ENCODE results near the gene FBXO40. TPM values are rescaled to one million over a fixed set of nuclear protein-coding genes. Genes with fewer than 3 reads are reported as not detected.

Gene FBXO40
- total and polyA plus RNA-seq, 2 of the 13 experiments (the other 11 are each of a cell fraction or from before 2014, with no cell fraction given) = not detected

DNA sequence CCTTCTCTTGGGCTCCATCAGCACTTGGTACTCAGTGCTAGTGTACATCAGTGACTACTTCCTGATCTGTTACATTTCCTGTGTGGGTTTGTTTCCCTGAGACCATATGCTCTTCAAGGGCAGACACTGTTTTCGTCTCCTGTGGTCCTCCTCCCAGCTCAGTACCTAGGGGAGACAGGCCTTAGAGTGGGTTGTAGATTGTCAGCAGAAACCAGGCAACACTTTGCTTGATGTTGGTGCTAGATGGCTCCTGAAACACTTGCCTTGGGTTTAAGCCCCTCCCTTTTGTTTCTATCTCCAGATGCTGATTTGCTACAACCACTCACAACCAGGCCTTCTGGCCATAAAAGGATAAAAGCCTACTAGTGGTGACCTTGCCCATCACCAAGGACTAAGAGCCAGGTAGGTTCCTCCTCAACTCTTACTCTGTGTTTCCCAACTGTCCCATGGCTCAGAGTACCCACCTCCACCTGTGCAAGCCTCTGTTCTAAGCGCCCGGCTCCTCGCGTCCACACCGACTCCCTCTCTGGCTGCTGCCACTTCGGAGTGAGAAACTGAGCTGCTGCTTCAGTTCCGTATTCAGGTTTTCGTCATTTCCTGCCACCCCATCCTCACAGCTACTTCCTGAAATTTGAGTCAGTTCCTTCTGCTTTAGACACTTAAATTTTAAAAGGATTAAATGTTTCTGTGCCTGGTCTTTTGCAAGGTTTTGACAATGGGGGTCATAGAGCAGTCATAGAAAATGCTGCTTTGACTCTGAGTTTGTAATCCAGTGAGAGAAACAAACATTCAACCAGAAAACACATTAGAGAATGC is 67.4 kb downstream of the FBXO40 start, which contains the start of gene HCLS1:
Gene HCLS1 (minus strand): TSS at position 548 of the 816 bp plus-strand sequence. CDS start 2,556 bp downstream, outside the sequence.
- H3K4me3 ChIP-seq (replicated peaks in 1 of 3; ENCODE audit: insufficient read depth in 1 of 3, low read depth in 2 of 3, low read length in 3 of 3) = no peak within 1 kb of the TSS
- H3K4me1 ChIP-seq (ENCODE audit: insufficient read depth, low read length) = peaks cover 10% of the 10 kb centered on the region; the same call in 1 of the 2 replicates
- H3K36me3 ChIP-seq (replicated peaks in 1 of 2; ENCODE audit: control insufficient read depth in 1 of 2, insufficient read depth in 2 of 2, low read length in 2 of 2) = peaks cover 10 to 17% of the 10 kb centered on the region in 2 experiments; a peak in 4 of 5 replicates
- ChIA-PET CTCF (ENCODE audit: low intra/inter-chr PET ratio, low total read pairs) (no interaction called here), POLR2A (no interaction called here)
- TF ChIP-seq SALL1 (CRISPR knock-in tag; IDR thresholded peaks at IDR 0.05) (no peak), ERF (CRISPR knock-in tag; IDR thresholded peaks at IDR 0.05) (no peak), TCF12 (IDR thresholded peaks at IDR 0.05) (no peak), TCF12 (CRISPR knock-in tag; IDR thresholded peaks at IDR 0.05) (no peak), FIP1L1 (IDR thresholded peaks at IDR 0.05; ENCODE audit: borderline replicate concordance, insufficient read depth, low read depth, low read length) (no peak), PAF1 (CRISPR knock-in tag; IDR thresholded peaks at IDR 0.05) (no peak), NFYB (CRISPR knock-in tag; IDR thresholded peaks at IDR 0.05) (no peak), CENPT (CRISPR knock-in tag; IDR thresholded peaks at IDR 0.05; ENCODE audit: low read depth) (no peak), PLRG1 (conservative IDR thresholded peaks at IDR 0.05) (no peak), CENPX (CRISPR knock-in tag; IDR thresholded peaks at IDR 0.05) (no peak), ZNF629 (CRISPR knock-in tag; conservative IDR thresholded peaks at IDR 0.05) (no peak), ZNF264 (CRISPR knock-in tag; IDR thresholded peaks at IDR 0.05) (no peak), GTF3A (CRISPR knock-in tag; conservative IDR thresholded peaks at IDR 0.05) (no peak), KLF6 (CRISPR knock-in tag; IDR thresholded peaks at IDR 0.05) (no peak), GPBP1L1 (CRISPR knock-in tag; IDR thresholded peaks at IDR 0.05) (no peak), SETDB1 (CRISPR knock-in tag; IDR thresholded peaks at IDR 0.05; ENCODE audit: borderline replicate concordance) (no peak), ZC3H13 (CRISPR knock-in tag; IDR thresholded peaks at IDR 0.05) (no peak)
- TF ChIP-seq, protein P1, sequence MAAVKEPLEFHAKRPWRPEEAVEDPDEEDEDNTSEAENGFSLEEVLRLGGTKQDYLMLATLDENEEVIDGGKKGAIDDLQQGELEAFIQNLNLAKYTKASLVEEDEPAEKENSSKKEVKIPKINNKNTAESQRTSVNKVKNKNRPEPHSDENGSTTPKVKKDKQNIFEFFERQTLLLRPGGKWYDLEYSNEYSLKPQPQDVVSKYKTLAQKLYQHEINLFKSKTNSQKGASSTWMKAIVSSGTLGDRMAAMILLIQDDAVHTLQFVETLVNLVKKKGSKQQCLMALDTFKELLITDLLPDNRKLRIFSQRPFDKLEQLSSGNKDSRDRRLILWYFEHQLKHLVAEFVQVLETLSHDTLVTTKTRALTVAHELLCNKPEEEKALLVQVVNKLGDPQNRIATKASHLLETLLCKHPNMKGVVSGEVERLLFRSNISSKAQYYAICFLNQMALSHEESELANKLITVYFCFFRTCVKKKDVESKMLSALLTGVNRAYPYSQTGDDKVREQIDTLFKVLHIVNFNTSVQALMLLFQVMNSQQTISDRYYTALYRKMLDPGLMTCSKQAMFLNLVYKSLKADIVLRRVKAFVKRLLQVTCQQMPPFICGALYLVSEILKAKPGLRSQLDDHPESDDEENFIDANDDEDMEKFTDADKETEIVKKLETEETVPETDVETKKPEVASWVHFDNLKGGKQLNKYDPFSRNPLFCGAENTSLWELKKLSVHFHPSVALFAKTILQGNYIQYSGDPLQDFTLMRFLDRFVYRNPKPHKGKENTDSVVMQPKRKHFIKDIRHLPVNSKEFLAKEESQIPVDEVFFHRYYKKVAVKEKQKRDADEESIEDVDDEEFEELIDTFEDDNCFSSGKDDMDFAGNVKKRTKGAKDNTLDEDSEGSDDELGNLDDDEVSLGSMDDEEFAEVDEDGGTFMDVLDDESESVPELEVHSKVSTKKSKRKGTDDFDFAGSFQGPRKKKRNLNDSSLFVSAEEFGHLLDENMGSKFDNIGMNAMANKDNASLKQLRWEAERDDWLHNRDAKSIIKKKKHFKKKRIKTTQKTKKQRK (IDR thresholded peaks at IDR 0.05; ENCODE audit: low read length) = no peak
- TF ChIP-seq, protein P2, sequence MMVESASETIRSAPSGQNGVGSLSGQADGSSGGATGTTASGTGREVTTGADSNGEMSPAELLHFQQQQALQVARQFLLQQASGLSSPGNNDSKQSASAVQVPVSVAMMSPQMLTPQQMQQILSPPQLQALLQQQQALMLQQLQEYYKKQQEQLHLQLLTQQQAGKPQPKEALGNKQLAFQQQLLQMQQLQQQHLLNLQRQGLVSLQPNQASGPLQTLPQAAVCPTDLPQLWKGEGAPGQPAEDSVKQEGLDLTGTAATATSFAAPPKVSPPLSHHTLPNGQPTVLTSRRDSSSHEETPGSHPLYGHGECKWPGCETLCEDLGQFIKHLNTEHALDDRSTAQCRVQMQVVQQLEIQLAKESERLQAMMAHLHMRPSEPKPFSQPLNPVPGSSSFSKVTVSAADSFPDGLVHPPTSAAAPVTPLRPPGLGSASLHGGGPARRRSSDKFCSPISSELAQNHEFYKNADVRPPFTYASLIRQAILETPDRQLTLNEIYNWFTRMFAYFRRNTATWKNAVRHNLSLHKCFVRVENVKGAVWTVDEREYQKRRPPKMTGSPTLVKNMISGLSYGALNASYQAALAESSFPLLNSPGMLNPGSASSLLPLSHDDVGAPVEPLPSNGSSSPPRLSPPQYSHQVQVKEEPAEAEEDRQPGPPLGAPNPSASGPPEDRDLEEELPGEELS (CRISPR knock-in tag; IDR thresholded peaks at IDR 0.05) = no peak
- no peak within 1 kb of the TSS for H3K9ac ChIP-seq (ENCODE audit: insufficient read depth, low read depth, low read length)
- H3K4me2 ChIP-seq (ENCODE audit: low read depth, low read length) = no peak within 1 kb of the TSS
- WGBS (ENCODE audit: low lambda C conversion rate) = 89% methylated on average over 9 of the region's 9 CpGs
- ATAC-seq (peak; percentile 39), FAIRE-seq (no peak), DNase-seq (ENCODE audit: low spot score) (no peak)
- in situ Hi-C loops (cut with HindIII; ENCODE audit: extremely low pct_ligation_motif_present, low pct_unique_long_range_greater_than_20kb) = no loop called here
- H4K20me1 ChIP-seq (ENCODE audit: insufficient read depth, low read length) = no peaks in the 10 kb centered on the region
- H2AFZ ChIP-seq (ENCODE audit: low read length) = no peak within 1 kb of the TSS
- no peaks in the 10 kb centered on the region for H3K9me3 ChIP-seq (ENCODE audit: low read length)
- no peaks in the 10 kb centered on the region for H3K79me2 ChIP-seq (ENCODE audit: insufficient read depth, low read length)
- intact Hi-C loops (cut with micrococcal nuclease; ENCODE audit: unreplicated experiment) = no loop called here
- H3K27me3 ChIP-seq (ENCODE audit: control insufficient read depth in 1 of 2, insufficient read depth in 2 of 2, low read length in 2 of 2) = no peaks in the 10 kb centered on the region
- no peak within 1 kb of the TSS for H3K27ac ChIP-seq (ENCODE audit: extremely low read length, insufficient read depth, low read length)
- no TSS peak for BruUV-seq (replicated peaks)

Measured in HepG2 (cell line).